NCI-H2171 (cell line): ENCODE results near the gene PTOV1.
A peak's percentile ranks its signal among the peaks of the same experiment; 100 is the strongest.

ENCODE experiments used
- DNase-seq: peaks from one replicate; lab custom pipeline; 2025; lab: John Stamatoyannopoulos, UW

The PTOV1 gene

DNA sequence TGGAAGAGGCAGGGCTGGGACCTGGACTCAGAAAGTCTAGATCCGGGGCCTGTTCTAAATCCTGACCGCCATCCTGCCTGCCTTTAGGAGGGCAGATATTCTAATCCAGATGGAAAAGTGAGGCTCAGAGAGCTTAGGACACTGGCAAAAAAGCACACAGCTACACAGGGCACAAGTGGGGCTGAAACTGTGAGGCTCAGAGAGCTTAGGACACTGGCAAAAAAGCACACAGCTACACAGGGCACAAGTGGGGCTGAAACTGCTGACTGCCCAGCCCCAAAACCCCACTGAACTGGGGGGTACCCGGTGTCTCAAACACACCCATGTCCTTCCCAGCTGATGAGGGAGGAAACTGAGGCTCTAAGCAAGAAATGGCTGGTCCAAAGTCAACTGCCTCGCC is 24.2 kb downstream of the PTOV1 start:
- DNase-seq = no peak

DNA sequence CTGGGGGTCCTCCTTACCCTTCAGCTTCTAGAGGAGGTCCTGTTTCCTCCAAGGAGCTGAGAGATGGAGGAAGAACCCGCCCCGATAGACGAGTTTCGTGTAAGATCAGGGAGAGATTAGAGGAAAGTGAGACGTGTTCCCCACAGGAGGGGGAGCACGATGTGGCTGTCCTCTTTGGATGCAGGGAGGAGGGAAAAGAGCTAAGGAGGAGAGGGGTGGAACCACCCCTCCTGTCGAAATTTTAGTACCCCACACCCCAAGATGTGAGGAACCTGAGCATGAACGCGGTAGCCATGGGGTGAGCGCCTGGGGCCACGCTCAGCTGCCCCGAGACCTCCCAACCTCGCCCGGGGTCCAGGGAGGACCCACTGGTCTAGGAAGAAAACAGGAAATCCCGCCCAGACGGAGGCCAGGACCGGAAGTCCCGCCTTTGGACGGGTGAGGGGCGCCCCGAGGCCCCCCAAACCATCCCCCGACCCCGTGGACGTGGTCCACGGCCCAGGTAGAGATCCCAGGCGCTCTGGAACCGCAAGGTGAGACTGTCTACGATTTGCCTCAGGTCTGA is 25.0 kb downstream of the PTOV1 start:
- DNase-seq = peak; percentile 46

DNA sequence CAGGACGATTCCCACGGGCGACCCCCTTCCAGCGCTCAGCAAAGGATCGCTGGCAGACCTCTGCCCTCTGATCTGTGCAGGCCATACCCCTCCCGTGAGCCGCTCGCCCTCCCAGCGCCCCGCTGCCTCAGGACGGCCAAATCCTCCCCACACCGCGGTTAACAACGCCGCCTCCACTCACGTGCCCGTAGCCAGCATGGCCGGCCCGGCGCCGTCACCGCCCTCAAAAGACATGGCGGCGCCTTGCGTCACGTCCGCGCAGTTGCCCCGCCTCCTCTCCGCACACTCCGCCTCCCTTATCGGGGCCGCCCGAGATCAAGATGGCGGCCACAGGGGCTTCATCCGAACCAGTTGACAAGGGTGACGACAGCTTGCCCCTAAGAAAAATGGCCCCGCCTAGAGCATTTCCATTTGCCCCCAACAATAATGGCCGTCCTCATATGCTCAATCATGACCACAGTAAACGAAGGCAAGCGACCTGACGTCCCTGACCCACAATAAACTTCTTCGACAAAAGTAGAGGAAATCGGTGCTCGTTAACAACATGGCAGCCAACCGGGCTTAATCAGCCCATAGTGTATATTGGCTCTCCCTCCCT is 25.6 kb downstream of the PTOV1 start:
- DNase-seq = peak; percentile 97

DNA sequence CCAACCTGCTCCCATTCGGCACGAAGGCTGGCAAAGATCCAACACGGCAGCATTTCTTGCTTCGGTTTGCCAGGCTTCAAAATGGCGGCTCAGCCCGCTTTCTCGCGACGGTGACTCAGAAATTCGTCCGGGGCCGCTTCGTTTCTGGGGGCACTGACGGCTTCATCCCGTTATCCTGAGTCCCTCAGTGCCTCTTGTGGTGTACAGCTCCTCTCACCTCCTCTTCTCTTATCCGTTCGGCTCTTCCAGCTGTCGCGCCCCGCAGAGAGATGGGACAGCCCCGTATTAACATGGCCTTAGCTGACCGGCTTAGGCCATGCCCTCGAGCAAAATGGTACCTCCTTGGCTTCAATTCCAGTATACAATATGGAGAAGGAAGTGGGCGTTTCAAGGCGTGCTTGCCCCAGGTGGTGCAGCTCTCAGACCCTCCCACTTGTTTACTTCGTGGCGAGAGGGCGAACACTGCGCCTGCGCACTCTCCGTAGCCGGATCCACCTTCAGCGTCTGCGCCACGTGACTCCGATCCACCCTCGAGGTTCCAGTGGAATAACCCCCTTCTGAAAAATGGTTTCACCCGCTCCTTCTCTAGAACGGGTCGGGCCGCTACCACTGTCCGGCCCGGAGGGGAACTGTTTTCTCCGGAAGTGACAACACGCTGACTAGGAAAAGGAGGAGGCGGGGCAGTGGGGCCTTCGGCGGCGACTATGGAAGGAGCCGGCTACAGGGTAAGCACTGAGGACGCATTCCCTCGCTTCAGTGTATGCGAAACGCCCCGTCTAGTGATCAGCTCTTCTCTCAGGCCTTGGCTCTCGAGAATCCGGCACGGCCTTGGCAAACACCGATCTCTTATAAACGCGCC is 26.3 kb downstream of the PTOV1 start, which contains the start of the genes AKT1S1 and TBC1D17:
Gene AKT1S1, minus strand, starts transcription at position 336 of the 859 bp plus-strand sequence. CDS start 4,060 bp downstream, outside the sequence.
Gene TBC1D17, plus strand, starts transcription at position 683 of the 859 bp plus-strand sequence. Its CDS starts 22 bp downstream, at position 705.
- peak; percentile 99 for DNase-seq

DNA sequence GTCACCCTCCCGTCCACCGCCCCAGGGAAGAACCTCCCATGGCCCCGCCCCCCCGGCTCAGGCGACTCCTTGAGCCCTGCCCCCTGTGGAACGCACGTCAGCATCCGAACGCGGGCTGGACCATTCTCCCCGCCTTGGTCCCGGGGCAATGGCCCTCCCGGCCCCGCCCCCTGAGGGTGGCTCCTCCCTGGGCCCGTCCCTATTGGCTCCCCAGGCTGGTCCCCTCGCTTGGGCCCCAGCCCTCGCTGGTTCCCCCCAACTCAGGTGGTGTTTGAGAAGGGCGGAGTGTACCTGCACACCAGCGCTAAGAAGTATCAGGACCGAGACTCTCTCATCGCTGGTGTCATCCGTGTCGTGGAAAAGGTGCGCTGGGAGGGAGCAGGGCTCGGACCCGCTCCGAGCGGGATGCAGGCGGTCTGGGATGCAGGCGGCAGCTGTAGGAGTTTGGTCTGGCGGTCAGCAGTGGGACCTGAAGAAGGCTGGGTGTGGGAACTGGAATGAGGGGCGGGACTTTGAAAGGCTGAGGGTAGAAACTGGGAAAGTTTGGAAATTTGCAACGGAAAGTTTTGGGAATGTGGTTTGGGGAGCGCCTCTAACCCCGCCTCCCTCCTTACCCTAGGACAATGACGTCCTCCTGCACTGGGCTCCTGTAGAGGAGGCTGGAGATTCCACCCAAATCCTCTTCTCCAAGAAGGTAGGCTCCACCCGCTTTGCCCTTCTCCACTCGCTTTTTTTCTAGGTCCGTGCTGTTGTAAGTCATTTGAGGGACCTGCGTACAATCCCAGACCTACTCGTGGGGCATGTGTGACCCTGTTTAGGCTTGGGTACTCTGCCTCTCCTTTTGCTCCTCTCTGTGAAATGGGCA is 27.2 kb downstream of the PTOV1 start:
- DNase-seq = peak; percentile 97

DNA sequence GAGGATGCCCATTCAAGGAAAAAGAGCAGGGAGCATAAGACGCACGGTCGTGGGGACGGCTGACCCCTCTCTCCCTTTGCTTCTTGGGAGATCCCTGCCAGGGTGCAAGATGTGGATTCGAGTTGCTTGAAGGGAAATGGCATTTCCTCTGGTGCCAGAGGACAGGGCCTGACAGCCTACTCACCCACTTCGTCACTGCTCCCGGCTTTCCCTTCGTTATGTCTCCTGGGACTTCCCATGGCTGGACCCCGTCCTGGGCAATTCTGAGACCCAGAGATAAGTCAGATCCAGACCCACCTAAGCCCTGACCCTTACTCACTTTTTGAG is 27.7 kb downstream of the PTOV1 start:
- no peak for DNase-seq

DNA sequence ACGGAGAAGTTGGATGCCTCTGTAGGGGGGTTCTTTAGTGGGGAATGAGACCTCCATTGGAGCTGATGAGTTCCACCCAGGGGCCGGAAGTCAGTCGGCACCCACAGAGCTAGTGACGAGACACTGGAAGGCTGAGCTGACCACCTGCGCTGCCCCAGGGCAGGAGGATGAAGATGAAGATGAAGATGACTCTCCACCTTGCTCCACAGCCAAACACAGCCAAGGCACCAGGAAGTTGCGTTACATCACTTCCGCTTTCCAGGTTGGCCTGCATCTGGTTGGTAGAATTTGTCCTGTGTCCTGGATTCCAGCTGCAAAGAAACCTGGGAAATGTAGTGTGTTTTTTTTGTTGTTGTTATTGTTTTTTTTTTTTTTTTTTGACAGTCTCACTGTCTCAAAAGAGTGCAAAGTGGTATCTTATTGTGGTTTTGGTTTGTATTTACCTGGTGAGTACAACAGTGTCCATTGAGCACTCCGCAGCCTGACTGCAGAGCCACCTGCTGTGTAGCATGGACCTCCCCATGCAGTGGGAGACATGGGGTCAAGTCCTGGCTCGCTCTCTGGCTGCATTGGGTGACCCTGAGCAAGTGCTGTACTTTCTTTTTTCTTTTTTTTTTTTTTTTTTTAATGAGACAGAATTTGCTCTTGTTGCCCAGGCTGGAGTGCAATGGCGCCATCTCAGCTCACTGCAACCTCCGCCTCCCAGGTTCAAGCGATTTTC is 28.4 kb downstream of the PTOV1 start:
- no peak for DNase-seq

DNA sequence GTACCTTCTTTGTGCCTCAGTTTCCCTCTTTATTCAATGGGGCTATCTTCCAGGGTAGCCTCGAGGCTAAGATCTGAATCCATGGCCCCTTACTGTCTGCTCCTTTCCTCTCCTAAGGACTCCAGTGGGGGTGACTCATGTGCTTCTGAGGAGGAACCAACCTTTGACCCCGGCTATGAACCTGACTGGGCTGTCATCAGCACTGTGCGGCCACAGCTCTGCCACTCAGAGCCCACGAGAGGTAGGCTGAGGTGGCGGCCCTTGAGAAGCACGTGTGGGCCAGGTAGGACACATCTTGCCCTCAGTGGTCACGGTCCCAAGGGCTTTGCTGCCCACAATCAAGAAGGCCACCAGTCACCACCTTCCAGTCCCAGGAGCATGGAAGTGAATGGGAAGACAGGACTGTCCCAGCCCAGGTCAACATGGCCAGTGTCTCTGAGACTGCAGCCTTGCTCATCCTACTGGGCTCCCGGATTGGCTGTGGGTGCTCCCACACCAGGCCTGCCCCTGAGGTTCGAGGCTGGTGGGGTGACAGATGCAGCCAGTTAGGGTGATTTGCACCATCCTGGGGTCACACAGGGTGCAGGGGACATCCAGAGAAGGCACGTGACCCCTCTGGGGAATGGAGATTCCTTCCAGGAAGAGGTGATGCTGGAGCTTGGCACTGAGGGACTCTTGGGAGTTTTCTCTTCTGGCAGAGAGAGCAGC is 29.4 kb downstream of the PTOV1 start:
- no peak for DNase-seq

DNA sequence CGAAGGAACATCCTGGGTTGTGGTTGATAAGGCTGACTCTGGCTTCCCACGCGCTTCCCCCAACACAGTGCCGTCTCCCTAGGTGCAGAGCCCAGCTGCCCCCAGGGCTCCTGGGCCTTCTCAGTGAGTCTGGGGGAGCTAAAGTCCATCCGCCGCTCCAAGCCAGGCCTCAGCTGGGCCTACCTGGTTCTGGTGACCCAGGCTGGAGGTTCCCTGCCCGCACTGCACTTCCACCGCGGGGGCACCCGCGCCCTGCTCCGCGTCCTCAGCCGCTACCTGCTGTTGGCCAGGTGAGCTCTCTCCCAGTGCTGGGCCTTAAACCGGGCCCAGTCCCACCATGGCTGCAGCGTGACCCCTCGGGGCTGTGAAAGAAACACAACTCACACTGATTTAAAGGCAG is 30.2 kb downstream of the PTOV1 start:
- no peak for DNase-seq

DNA sequence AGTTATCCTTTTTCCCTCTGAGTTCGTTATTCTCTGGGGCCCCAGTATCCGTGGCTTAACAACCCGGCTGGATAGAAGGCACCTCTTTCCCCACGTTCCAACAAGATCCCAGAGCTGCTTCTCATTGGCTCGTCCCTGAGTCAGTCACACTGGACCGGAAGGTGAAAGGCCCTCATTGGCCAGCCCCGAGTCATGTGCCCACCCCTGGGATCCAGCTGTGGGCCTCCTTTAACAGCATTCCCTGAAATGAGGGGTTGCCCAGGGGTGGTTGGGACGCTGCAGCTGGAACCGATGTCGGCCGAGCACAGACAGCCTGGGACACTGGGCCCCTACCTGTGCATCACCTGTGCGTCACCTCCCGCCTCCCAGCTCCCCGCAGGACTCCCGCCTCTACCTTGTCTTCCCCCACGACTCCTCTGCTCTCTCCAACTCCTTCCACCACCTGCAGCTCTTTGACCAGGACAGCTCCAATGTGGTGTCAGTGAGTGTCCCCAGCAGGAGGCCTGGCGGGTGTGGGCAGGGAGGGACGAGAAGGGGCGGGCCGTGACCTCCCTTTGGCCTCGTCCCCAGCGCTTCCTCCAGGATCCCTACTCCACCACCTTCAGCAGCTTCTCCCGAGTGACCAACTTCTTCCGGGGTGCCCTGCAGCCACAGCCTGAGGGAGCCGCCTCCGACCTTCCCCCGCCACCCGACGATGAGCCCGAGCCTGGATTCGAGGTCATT is 30.9 kb downstream of the PTOV1 start:
- DNase-seq = no peak

DNA sequence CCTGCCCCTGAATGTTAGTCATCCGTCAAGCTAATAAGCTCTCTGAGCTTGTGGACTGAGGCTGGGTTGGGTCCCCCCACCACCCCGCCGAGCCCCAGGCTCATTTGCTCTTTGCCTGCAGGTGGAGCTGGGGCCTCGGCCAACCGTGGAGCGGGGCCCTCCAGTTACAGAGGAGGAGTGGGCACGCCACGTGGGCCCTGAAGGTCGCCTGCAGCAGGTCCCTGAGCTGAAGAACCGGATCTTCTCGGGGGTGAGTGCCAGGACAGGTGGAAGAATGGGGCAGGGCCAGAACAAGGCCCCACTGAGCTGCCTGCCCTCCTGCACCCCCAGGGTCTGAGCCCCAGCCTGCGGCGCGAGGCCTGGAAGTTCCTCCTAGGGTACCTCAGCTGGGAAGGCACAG is 31.7 kb downstream of the PTOV1 start:
- no peak for DNase-seq

DNA sequence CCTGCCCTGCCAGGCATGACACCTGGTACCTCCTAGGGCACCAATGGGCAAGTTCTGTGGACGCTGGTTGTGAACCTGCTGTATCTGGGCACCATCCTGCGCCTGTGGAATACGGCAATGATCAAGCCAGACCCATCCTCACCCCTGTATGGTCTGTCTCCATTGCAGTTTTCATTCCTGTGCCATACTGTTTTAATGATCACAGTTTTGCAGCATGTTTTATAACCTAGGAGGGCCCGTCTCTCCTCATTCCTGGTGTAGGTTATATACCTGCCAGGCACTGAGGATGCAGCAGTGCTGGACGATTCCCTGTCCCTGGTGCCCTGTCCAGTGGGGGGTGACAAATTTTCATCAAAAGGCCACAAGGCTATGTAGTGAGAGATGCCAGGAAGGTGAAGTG is 32.1 kb downstream of the PTOV1 start:
- no peak for DNase-seq

DNA sequence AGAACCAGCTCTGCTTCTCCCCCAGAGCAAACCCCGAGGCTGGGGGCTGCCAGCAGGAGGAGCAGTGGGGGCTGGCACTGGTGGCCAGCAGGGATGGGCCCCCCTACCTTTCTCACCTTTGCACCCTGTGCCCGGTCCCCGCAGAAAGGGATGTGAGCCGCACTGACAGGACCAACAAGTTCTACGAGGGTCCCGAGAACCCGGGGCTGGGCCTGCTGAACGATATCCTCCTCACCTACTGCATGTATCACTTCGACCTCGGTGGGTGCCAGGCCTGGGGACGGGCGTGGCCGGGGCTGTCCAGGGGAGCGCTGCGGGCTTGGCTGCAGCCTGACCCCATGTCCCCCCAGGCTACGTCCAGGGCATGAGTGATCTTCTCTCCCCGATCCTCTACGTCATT is 33.1 kb downstream of the PTOV1 start:
- DNase-seq = no peak

DNA sequence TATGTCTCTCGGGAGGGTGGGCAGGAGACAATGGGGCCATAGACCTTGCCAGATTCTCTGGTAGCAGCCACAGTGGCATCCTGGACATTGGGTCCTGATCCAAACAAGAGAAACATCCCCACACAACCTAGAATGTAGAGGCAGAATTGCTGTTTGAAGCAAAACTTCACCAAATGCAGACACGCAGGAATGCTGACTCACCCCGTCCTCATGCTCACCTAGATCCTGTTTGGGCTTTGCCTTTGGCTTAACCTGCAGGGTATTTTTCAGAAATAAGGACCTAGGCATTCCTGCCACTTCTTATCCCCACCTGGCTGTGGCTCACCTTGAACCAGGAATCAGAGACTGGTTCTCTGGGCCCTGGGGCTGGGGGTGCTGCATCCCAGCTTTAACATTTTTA is 33.8 kb downstream of the PTOV1 start:
- no peak for DNase-seq

DNA sequence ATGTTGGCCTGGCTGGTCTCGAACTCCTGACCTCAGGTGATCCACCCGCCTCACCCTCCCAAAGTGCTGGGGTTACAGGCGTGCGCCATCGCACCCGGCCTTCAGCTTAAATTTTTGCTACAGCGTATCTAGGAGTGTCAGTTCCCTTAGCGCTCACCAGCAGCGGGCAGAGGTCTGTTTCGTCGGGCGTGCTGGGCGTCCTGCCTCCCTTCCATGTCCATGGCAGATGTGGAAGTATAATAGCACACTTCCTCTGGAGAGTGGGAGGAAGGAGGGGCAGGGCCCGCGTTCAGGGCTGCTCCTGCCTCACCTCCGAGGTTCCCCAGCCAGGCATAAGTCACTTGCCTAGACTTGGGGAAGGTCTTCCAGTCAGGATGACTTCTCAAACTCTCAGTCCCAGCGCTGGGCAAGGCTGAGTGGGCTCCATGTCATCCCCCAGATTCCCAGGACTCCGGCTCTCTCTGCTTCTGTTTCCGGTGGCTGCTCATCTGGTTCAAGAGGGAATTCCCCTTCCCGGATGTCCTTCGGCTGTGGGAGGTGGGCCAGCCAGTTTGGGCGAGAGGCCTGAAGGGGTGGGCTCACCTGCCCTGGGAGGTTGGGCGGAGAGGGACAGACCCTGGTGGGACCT is 36.2 kb downstream of the PTOV1 start:
- no peak for DNase-seq

DNA sequence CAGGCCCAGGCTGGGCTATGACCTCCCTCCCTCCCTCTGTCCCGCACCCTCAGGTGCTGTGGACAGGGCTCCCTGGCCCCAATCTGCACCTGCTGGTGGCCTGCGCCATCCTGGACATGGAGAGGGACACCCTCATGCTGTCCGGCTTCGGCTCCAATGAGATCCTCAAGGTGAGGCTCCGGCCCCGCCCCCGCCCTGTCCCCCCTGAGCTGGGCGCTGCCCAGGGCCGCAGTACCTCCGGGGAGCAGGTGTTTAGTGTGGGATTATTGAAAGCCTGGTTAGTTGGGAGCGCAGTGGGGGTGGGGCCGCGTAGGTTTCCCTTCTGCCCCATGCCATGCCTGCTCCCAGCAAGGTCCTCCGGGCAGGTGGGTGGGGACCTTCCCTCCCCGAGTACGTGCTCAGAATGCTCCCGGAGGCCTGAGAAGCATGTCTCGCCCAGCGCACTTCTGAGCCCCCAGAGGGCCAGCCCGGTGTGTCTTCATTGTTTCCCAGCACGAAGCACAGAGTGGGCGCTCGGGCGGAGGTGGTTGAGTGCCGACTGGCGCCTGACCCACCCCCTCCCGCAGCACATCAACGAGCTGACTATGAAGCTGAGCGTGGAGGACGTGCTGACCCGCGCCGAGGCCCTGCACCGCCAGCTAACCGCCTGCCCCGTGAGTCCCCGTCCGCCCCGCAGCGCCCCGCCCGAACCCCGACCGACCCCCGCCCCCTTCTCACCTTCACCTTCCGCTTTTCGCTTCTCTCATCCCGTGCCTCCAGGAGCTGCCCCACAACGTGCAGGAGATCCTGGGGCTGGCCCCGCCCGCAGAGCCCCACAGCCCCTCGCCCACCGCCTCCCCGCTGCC is 36.9 kb downstream of the PTOV1 start:
- no peak for DNase-seq

DNA sequence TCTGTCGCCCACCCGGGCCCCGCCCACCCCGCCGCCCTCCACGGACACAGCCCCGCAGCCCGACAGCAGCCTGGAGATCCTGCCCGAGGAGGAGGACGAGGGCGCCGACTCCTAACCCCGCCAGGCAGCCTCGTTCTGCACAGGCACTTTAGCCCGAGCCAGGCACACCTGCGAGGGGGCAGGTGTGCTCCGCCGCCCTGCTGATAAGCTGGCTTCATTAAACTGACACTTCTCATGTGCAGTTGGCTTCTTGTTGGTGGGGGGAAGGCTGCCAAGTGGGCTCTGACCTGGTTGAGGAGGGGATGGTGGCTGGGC is 37.5 kb downstream of the PTOV1 start:
- no peak for DNase-seq

DNA sequence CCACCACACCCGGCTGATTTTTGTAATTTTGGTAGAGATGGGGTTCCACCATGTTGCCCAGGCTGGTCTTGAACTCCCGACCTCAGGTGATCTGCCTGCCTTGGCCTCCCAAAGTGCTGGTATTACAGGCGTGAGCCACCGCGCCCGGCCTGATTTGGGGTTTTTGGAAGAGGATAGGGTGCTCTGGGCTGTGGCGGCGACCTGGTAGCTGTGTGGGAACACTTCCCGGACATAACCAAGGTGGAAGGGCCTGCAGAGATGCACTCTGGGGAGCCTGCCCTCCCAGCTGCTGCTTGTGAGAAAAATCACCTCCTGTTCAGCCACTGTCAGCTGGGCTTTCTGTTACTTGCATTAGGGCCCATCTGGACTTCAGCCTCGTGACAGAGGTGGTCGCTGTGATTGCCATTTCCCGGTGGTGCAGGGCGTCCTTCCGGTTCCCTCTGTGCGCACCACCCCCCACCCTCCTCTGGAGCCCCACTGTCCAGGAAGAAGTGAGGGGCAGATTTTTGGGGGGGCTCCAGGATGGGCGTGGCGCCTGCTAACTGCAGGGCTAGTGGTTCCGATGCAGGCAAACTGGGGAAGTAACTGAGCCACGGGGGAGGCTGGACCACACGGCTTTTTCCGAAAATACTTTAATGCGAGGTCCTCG is 38.2 kb downstream of the PTOV1 start:
- no peak for DNase-seq
